Activated gamma-delta T cell treated with anti-CD3 and anti-CD28 coated beads, Interleukin-2, amount 50 U/mL, for 16 hours (primary cell): ENCODE results near the gene XKR8.
"Not testable (repeated sequence)": the region's sequence is repeated elsewhere in the genome, so short reads cannot be mapped to it uniquely, and the experiment has no call there.

Experiments
- DNase-seq: peaks from one replicate; pipeline ENCODE4 v3.0.0-alpha.2; 2020; ENCODE audit warnings: low read depth

XKR8 gene

GRCh38 chr1:27992276-27992675, 32.5 kb downstream of the XKR8 start:
- peak; percentile 20 for DNase-seq

- DNase-seq = no peak
These were observed 33.5 kb downstream of the XKR8 start for GRCh38 chr1:27993241-27993640.

GRCh38 chr1:27994060-27994459, 34.3 kb downstream of the XKR8 start:
- no peak for DNase-seq

GRCh38 chr1:27994526-27994925, 34.8 kb downstream of the XKR8 start:
- DNase-seq = not testable (repeated sequence)

- DNase-seq = no peak
These were observed 39.3 kb downstream of the XKR8 start for GRCh38 chr1:27999055-27999454.

GRCh38 chr1:28002600-28002999, 42.8 kb downstream of the XKR8 start:
- DNase-seq = no peak

- DNase-seq = not testable (repeated sequence)
These were observed 43.3 kb downstream of the XKR8 start for GRCh38 chr1:28003117-28003516.

GRCh38 chr1:28010969-28011368, 51.2 kb downstream of the XKR8 start:
- DNase-seq = no peak
